ENCODE results near the gene REN.

REN gene

GRCh38 chr1:204174958-204175357 lies 8.8 kb upstream of the REN start:
- TF ChIP-seq, protein P1, sequence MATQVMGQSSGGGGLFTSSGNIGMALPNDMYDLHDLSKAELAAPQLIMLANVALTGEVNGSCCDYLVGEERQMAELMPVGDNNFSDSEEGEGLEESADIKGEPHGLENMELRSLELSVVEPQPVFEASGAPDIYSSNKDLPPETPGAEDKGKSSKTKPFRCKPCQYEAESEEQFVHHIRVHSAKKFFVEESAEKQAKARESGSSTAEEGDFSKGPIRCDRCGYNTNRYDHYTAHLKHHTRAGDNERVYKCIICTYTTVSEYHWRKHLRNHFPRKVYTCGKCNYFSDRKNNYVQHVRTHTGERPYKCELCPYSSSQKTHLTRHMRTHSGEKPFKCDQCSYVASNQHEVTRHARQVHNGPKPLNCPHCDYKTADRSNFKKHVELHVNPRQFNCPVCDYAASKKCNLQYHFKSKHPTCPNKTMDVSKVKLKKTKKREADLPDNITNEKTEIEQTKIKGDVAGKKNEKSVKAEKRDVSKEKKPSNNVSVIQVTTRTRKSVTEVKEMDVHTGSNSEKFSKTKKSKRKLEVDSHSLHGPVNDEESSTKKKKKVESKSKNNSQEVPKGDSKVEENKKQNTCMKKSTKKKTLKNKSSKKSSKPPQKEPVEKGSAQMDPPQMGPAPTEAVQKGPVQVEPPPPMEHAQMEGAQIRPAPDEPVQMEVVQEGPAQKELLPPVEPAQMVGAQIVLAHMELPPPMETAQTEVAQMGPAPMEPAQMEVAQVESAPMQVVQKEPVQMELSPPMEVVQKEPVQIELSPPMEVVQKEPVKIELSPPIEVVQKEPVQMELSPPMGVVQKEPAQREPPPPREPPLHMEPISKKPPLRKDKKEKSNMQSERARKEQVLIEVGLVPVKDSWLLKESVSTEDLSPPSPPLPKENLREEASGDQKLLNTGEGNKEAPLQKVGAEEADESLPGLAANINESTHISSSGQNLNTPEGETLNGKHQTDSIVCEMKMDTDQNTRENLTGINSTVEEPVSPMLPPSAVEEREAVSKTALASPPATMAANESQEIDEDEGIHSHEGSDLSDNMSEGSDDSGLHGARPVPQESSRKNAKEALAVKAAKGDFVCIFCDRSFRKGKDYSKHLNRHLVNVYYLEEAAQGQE (IDR thresholded peaks at IDR 0.05; ENCODE audit: insufficient read depth in 1 of 2, low read depth in 2 of 2, low read length in 2 of 2), result no peak
- no peak for TF ChIP-seq POLR2AphosphoS5 (IDR thresholded peaks at IDR 0.05; ENCODE audit: low read depth, low read length)
- no peak for TF ChIP-seq SIN3A (IDR thresholded peaks at IDR 0.05; ENCODE audit: borderline replicate concordance, insufficient read depth, low read length)
- no peak for TF ChIP-seq FOXP2 (optimal IDR thresholded peaks at IDR 0.05; ENCODE audit: borderline replicate concordance, extremely low read depth, extremely low read length, insufficient read depth)
- TF ChIP-seq TAF1 (IDR thresholded peaks at IDR 0.05; ENCODE audit: borderline replicate concordance, insufficient read depth, low read length), result no peak

GRCh38 chr1:204172404-204173029 lies 6.4 kb upstream of the REN start:
- no peak for TF ChIP-seq SIN3A (IDR thresholded peaks at IDR 0.05; ENCODE audit: borderline replicate concordance, insufficient read depth, low read length)
- no peak for TF ChIP-seq FOXP2 (optimal IDR thresholded peaks at IDR 0.05; ENCODE audit: borderline replicate concordance, extremely low read depth, extremely low read length, insufficient read depth)
- TF ChIP-seq POLR2AphosphoS5 (IDR thresholded peaks at IDR 0.05; ENCODE audit: low read depth, low read length), result no peak
- TF ChIP-seq, protein P1 (IDR thresholded peaks at IDR 0.05; ENCODE audit: insufficient read depth in 1 of 2, low read depth in 2 of 2, low read length in 2 of 2), result no peak
- TF ChIP-seq TAF1 (IDR thresholded peaks at IDR 0.05; ENCODE audit: borderline replicate concordance, insufficient read depth, low read length), result no peak

DNA sequence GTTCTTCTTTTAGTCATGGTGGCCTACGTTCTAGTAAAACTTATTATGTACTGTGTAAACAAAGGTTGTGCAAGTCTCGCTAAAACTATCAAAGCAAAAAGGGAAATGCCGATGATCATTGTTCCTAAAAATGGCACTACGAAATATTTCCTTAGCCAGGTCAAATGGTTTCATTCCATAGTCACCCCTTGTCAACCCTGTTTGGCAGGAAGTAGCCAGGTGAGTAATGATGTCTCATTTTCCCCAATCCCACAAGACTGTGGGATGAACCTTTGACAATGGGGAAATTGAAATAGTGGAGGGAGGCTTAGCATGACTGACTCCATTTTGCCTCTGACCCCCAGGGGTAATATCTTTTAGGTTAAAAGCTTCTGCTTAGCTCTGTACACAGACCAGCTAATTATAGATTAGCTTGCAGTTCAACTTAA lies 5.6 kb upstream of the REN start:
- TF ChIP-seq TAF1 (IDR thresholded peaks at IDR 0.05; ENCODE audit: borderline replicate concordance, insufficient read depth, low read length) (no peak), FOXP2 (optimal IDR thresholded peaks at IDR 0.05; ENCODE audit: borderline replicate concordance, extremely low read depth, extremely low read length, insufficient read depth) (no peak), SIN3A (IDR thresholded peaks at IDR 0.05; ENCODE audit: borderline replicate concordance, insufficient read depth, low read length) (no peak), POLR2AphosphoS5 (IDR thresholded peaks at IDR 0.05; ENCODE audit: low read depth, low read length) (no peak)
- TF ChIP-seq, protein P1 (IDR thresholded peaks at IDR 0.05; ENCODE audit: insufficient read depth in 1 of 2, low read depth in 2 of 2, low read length in 2 of 2), result no peak

- TF ChIP-seq TAF1 (IDR thresholded peaks at IDR 0.05; ENCODE audit: borderline replicate concordance, insufficient read depth, low read length) (no peak), SIN3A (IDR thresholded peaks at IDR 0.05; ENCODE audit: borderline replicate concordance, insufficient read depth, low read length) (no peak), FOXP2 (optimal IDR thresholded peaks at IDR 0.05; ENCODE audit: borderline replicate concordance, extremely low read depth, extremely low read length, insufficient read depth) (no peak), POLR2AphosphoS5 (IDR thresholded peaks at IDR 0.05; ENCODE audit: low read depth, low read length) (no peak)
- TF ChIP-seq, protein P1 (IDR thresholded peaks at IDR 0.05; ENCODE audit: insufficient read depth in 1 of 2, low read depth in 2 of 2, low read length in 2 of 2), result no peak
Measured at GRCh38 chr1:204170494-204171155, 4.5 kb upstream of the REN start.

All from PFSK-1 (cell line).